ENCODE measurements around the gene RPL5.

GRCh38 chr1:92881391-92881790 lies 49.6 kb downstream of the RPL5 start:
- TF ChIP-seq, protein P1, sequence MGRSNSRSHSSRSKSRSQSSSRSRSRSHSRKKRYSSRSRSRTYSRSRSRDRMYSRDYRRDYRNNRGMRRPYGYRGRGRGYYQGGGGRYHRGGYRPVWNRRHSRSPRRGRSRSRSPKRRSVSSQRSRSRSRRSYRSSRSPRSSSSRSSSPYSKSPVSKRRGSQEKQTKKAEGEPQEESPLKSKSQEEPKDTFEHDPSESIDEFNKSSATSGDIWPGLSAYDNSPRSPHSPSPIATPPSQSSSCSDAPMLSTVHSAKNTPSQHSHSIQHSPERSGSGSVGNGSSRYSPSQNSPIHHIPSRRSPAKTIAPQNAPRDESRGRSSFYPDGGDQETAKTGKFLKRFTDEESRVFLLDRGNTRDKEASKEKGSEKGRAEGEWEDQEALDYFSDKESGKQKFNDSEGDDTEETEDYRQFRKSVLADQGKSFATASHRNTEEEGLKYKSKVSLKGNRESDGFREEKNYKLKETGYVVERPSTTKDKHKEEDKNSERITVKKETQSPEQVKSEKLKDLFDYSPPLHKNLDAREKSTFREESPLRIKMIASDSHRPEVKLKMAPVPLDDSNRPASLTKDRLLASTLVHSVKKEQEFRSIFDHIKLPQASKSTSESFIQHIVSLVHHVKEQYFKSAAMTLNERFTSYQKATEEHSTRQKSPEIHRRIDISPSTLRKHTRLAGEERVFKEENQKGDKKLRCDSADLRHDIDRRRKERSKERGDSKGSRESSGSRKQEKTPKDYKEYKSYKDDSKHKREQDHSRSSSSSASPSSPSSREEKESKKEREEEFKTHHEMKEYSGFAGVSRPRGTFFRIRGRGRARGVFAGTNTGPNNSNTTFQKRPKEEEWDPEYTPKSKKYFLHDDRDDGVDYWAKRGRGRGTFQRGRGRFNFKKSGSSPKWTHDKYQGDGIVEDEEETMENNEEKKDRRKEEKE (IDR thresholded peaks at IDR 0.05; ENCODE audit: borderline replicate concordance in 1 of 2, control insufficient read depth in 1 of 2, low read depth in 2 of 2, low read length in 1 of 2): no peak
- no peak for TF ChIP-seq USF2 (CRISPR knock-in tag; IDR thresholded peaks at IDR 0.05)
- no peak for TF ChIP-seq SRSF1 (IDR thresholded peaks at IDR 0.05; ENCODE audit: low read depth, low read length)
- TF ChIP-seq MAFK (IDR thresholded peaks at IDR 0.05; ENCODE audit: low read length): no peak
- TF ChIP-seq CTCF (IDR thresholded peaks at IDR 0.05 in 2 of 3, conservative IDR thresholded peaks at IDR 0.05 in 1 of 3; ENCODE audit: insufficient read depth in 2 of 3, low read depth in 1 of 3, low read length in 3 of 3): no peak
- no peak for TF ChIP-seq ELF1 (tag; IDR thresholded peaks at IDR 0.05)

Data from K562 (cell line).